Stimulated activated CD4-positive, alpha-beta T cell treated with anti-CD3 and anti-CD28 coated beads, Interleukin-4, amount 100 ng/mL, for 1 hour (primary cell): ENCODE data around the gene ATP2B2.
"Not testable (repeated sequence)": the region's sequence is repeated elsewhere in the genome, so short reads cannot be mapped to it uniquely, and the experiment has no call there.

Experiments
- DNase-seq: peaks from one replicate; pipeline ENCODE4 v3.0.0-alpha.2; 2020

ATP2B2 gene

GRCh38 chr3:10505050-10505790 is at the start of gene ATP2B2:
Gene ATP2B2, minus strand, starts transcription at chr3:10505586. Its CDS starts 56,043 bp downstream, at chr3:10449543.
- DNase-seq: peak; percentile 8

- DNase-seq: no peak
Observed at GRCh38 chr3:10554746-10555145, 49.4 kb upstream of the ATP2B2 start.

- no peak for DNase-seq
Observed at GRCh38 chr3:10554236-10554611, 48.8 kb upstream of the ATP2B2 start.

GRCh38 chr3:10553591-10554235 is 48.3 kb upstream of the ATP2B2 start:
- DNase-seq: no peak

- DNase-seq: no peak
Observed at GRCh38 chr3:10552631-10552943, 47.2 kb upstream of the ATP2B2 start.

GRCh38 chr3:10551821-10552630 is 46.6 kb upstream of the ATP2B2 start:
- DNase-seq: peak; percentile 88

GRCh38 chr3:10551139-10551538 is 45.8 kb upstream of the ATP2B2 start:
- no peak for DNase-seq

- no peak for DNase-seq
Observed at GRCh38 chr3:10550705-10551104, 45.3 kb upstream of the ATP2B2 start.

- DNase-seq: no peak
Observed at GRCh38 chr3:10549617-10550230, 44.3 kb upstream of the ATP2B2 start.

GRCh38 chr3:10548992-10549391 is 43.6 kb upstream of the ATP2B2 start:
- DNase-seq: no peak

GRCh38 chr3:10547841-10548783 is 42.7 kb upstream of the ATP2B2 start:
- no peak for DNase-seq

GRCh38 chr3:10547413-10547812 is 42.0 kb upstream of the ATP2B2 start:
- DNase-seq: no peak

- no peak for DNase-seq
Observed at GRCh38 chr3:10546820-10547263, 41.5 kb upstream of the ATP2B2 start.

GRCh38 chr3:10546181-10546624 is 40.8 kb upstream of the ATP2B2 start:
- DNase-seq: no peak

GRCh38 chr3:10542518-10542917 is 37.1 kb upstream of the ATP2B2 start:
- DNase-seq: no peak

- not testable (repeated sequence) for DNase-seq
Observed at GRCh38 chr3:10540347-10540746, 35.0 kb upstream of the ATP2B2 start.

- DNase-seq: no peak
Observed at GRCh38 chr3:10534066-10534465, 28.7 kb upstream of the ATP2B2 start.

- no peak for DNase-seq
Observed at GRCh38 chr3:10533737-10534023, 28.3 kb upstream of the ATP2B2 start.

- DNase-seq: no peak
Observed at GRCh38 chr3:10532939-10533736, 27.8 kb upstream of the ATP2B2 start.

- DNase-seq: no peak
Observed at GRCh38 chr3:10531031-10531430, 25.6 kb upstream of the ATP2B2 start.

GRCh38 chr3:10530241-10530640 is 24.9 kb upstream of the ATP2B2 start:
- no peak for DNase-seq

- DNase-seq: no peak
Observed at GRCh38 chr3:10529809-10530208, 24.4 kb upstream of the ATP2B2 start.
